Stimulated activated CD8-positive, alpha-beta memory T cell treated with anti-CD3 and anti-CD28 coated beads, Interleukin-15, amount 100 ng/mL, for 4 hours (primary cell): ENCODE data around the gene FLT3.
"Not testable (repeated sequence)": the region's sequence is repeated elsewhere in the genome, so short reads cannot be mapped to it uniquely, and the experiment has no call there.

Source experiments
- DNase-seq, 2 donors: peaks; one replicate each; pipeline ENCODE4 v3.0.0-alpha.2; 2020; ENCODE audit warnings: low read depth in 2 of 2

The FLT3 gene

GRCh38 chr13:27972478-27972820 is 127.9 kb downstream of the FLT3 start:
- DNase-seq, result no peak

- no peak for DNase-seq
Measured at GRCh38 chr13:27971776-27972477, 128.4 kb downstream of the FLT3 start.

GRCh38 chr13:27971236-27971645 is 129.1 kb downstream of the FLT3 start:
- DNase-seq, result no peak

- DNase-seq, result no peak
Measured at GRCh38 chr13:27970382-27971235, 129.8 kb downstream of the FLT3 start.

- no peak for DNase-seq
Measured at GRCh38 chr13:27969866-27970229, 130.5 kb downstream of the FLT3 start.

GRCh38 chr13:27969082-27969865 is 131.1 kb downstream of the FLT3 start, which contains the start of gene CDX2:
Gene CDX2 (minus strand): TSS chr13:27969315. CDS start chr13:27969006, 309 bp downstream.
- DNase-seq, result no peak

- DNase-seq, result no peak
Measured at GRCh38 chr13:27968316-27969081, 131.9 kb downstream of the FLT3 start.

GRCh38 chr13:27967736-27968315 is 132.6 kb downstream of the FLT3 start:
- no peak for DNase-seq

- no peak for DNase-seq
Measured at GRCh38 chr13:27967203-27967735, 133.1 kb downstream of the FLT3 start.

GRCh38 chr13:27966641-27967202 is 133.7 kb downstream of the FLT3 start:
- no peak for DNase-seq

- DNase-seq, result no peak
Measured at GRCh38 chr13:27965740-27966640, 134.4 kb downstream of the FLT3 start.

- no peak for DNase-seq
Measured at GRCh38 chr13:27965343-27965739, 135.0 kb downstream of the FLT3 start.

GRCh38 chr13:27964741-27965323 is 135.5 kb downstream of the FLT3 start:
- no peak for DNase-seq

GRCh38 chr13:27964206-27964605 is 136.2 kb downstream of the FLT3 start:
- not testable (repeated sequence) for DNase-seq

GRCh38 chr13:27963491-27963890 is 136.9 kb downstream of the FLT3 start:
- no peak for DNase-seq

- DNase-seq, result no peak
Measured at GRCh38 chr13:27962982-27963381, 137.4 kb downstream of the FLT3 start.

GRCh38 chr13:27962128-27962841 is 138.1 kb downstream of the FLT3 start:
- DNase-seq, result no peak
